ENCODE measurements around the gene LRRN2.

DNA sequence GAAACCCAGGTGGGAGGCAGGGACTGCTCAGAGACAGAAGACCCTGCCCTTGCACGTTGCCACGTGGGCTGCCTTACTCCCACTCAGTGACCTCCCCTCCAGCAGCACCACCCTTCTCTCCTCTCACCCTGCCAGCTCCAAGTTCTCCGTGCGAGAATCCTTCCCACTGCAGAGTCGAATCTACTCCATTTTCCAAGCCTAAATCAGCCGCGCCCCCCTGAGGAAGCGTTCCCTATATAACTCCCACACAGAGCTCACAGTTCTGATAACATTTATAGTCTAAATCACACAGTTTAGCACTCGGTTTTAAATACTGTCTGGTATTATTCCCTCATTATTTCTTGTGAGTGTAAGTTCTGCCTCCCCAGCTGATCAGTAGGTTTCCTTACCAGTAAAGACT is 7.7 kb downstream of the LRRN2 start:
- no peak for TF ChIP-seq ZNF274 (IDR thresholded peaks at IDR 0.05; ENCODE audit: low read depth, low read length)
- TF ChIP-seq YY1 (IDR thresholded peaks at IDR 0.05; ENCODE audit: insufficient read depth, insufficient read length): no peak
- no peak for TF ChIP-seq SUZ12 (IDR thresholded peaks at IDR 0.05; ENCODE audit: extremely low read depth, insufficient read depth, insufficient read length)

Measured in NT2/D1 (cell line).